Mesothelial cell of epicardium (in vitro differentiated cells): ENCODE data around the gene MEIS1. TPM values are rescaled to one million over a fixed set of nuclear protein-coding genes. Genes with fewer than 3 reads are reported as not detected.

Experiments
- DNase-seq, 2 experiments: peaks; one replicate each; pipeline ENCODE4 v3.0.0; 2021; ENCODE audit warnings: low spot score in 2 of 2; ENCODE audit not compliant: unreplicated experiment in 2 of 2
- H3K27ac Mint-ChIP-seq: 2 replicates; pipeline ENCODE4 v1.8.0; 2021; ENCODE audit warnings: mixed read lengths
- H3K27me3 Mint-ChIP-seq: 2 replicates; pipeline ENCODE4 v1.8.0; 2021; ENCODE audit warnings: low read depth, mixed read lengths
- H3K36me3 Mint-ChIP-seq: 2 replicates; pipeline ENCODE4 v1.8.0; 2021; ENCODE audit warnings: mixed read lengths
- H3K4me1 Mint-ChIP-seq: 2 replicates; pipeline ENCODE4 v1.8.0; 2021; ENCODE audit warnings: mixed read lengths
- H3K4me3 Mint-ChIP-seq: 2 replicates; pipeline ENCODE4 v1.8.0; 2021; ENCODE audit warnings: mild to moderate bottlenecking, moderate library complexity, mixed read lengths
- H3K9me3 Mint-ChIP-seq: 2 replicates; pipeline ENCODE4 v1.8.0; 2021; ENCODE audit warnings: mixed read lengths
- total RNA-seq: library from RNA; stranded (reverse); gene quantifications from 3 replicates; pipeline ENCODE4 v1.2.1, GENCODE V29; 2021
- TF ChIP-seq, protein P1 (sequence below): fragments of 200-600 bp; sonication (generic); IDR thresholded peaks from one replicate; pipeline ENCODE4 v1.5.0; 2021; ENCODE audit warnings: antibody characterized with exemption; ENCODE audit not compliant: unreplicated experiment

The MEIS1 gene
- total RNA-seq, 1 donor from 2014 or later, result 324 TPM

DNA sequence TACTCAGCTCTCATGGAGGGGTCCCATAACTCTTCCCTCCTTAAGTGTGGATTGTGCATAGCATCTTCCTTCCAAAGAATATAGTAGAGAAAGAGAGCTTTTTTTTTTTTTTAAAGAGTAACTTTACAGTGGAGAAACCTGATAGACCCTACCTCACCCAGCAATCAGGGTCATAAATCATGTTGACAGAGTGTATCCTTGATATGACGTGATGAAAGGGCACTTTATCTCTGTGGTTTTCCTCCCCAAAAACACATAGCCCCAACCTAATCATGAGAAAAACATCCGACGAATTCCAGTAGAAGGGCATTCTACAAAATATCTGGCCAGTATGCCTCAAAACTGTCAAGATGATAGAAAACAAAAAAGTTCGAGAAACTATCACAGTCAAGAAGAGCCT, 29.5 kb upstream of the MEIS1 start:
- H3K4me3 Mint-ChIP-seq, result no peak overlapping the region
- TF ChIP-seq, protein P1, sequence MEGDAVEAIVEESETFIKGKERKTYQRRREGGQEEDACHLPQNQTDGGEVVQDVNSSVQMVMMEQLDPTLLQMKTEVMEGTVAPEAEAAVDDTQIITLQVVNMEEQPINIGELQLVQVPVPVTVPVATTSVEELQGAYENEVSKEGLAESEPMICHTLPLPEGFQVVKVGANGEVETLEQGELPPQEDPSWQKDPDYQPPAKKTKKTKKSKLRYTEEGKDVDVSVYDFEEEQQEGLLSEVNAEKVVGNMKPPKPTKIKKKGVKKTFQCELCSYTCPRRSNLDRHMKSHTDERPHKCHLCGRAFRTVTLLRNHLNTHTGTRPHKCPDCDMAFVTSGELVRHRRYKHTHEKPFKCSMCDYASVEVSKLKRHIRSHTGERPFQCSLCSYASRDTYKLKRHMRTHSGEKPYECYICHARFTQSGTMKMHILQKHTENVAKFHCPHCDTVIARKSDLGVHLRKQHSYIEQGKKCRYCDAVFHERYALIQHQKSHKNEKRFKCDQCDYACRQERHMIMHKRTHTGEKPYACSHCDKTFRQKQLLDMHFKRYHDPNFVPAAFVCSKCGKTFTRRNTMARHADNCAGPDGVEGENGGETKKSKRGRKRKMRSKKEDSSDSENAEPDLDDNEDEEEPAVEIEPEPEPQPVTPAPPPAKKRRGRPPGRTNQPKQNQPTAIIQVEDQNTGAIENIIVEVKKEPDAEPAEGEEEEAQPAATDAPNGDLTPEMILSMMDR, result no peak
- H3K27ac Mint-ChIP-seq, result peak overlapping the region; percentile 85
- H3K9me3 Mint-ChIP-seq, result peaks cover 35% of the 10 kb centered on the region
- peaks cover 34% of the 10 kb centered on the region for H3K36me3 Mint-ChIP-seq
- no peaks in the 10 kb centered on the region for H3K27me3 Mint-ChIP-seq
- no peak for DNase-seq
- H3K4me1 Mint-ChIP-seq, result peaks cover 17% of the 10 kb centered on the region

DNA sequence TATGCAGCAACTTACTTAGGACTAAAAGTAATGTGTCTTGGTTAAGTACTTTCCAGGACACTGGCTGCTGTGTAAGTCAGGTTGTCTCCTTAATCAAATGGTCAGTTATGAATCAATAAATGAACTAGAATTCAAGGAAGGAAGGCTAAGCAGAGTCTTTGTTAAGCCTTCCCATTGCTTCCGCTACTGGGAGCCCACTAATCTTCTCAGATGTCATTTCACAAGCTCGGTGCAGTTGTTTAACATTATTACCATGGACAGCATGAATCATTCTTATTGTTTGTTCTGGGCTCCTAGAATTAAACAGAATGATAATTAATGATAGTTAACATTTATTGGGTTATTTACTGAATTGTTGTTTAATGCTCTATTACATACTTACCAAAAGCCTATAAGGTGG, 26.0 kb upstream of the MEIS1 start:
- peaks cover 19% of the 10 kb centered on the region for H3K4me1 Mint-ChIP-seq
- peaks cover 17% of the 10 kb centered on the region for H3K9me3 Mint-ChIP-seq
- TF ChIP-seq, protein P1, result no peak
- no peak overlapping the region for H3K4me3 Mint-ChIP-seq
- peaks cover 21% of the 10 kb centered on the region for H3K36me3 Mint-ChIP-seq
- H3K27me3 Mint-ChIP-seq, result no peaks in the 10 kb centered on the region
- no peak overlapping the region for H3K27ac Mint-ChIP-seq
- no peak for DNase-seq

DNA sequence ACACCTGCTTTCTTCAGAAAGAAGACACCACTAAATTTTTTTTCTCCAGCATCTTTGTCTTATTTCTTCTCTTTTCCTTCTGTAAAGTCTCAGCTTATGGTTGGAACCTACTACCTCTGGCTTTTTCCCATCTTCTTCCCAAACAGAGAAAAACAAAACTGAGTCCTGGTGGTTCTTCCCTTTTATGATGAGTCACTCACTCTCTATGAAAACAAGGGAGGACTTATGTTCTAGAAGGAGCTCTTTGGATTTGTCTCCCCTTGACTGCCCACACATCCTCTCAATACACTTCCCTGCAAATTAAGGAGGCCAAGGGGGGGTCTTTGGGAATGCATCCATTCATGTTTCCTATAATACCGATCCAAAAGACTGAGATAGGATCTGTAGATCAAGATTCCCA, 22.1 kb upstream of the MEIS1 start:
- Mint-ChIP-seq H3K27me3 (no peaks in the 10 kb centered on the region), H3K4me1 (peaks cover 7% of the 10 kb centered on the region), H3K9me3 (peaks cover under 1% of the 10 kb centered on the region), H3K27ac (no peak overlapping the region), H3K4me3 (no peak overlapping the region), H3K36me3 (peaks cover 5% of the 10 kb centered on the region)
- DNase-seq, result no peak
- TF ChIP-seq, protein P1, result no peak

DNA sequence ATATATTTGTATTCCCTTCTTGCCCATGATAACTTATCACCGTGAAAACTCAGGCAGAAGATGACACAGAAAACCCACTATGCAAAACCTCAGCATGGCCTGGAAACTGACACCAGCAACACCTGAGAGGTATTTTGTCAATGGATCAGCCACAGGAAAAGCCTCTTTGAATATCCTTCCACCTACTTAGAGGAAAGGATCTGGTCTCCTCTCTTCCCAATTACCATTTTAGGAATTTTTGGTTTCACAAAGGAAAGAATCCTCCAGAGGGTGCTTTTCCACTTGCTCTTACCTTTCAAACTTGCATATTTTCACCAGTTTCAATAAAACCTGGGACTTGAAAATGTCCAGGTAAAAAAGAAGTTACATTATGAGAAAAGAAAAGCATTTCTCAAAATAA, 20.0 kb upstream of the MEIS1 start:
- Mint-ChIP-seq H3K36me3 (no peaks in the 10 kb centered on the region), H3K4me1 (peaks cover 18% of the 10 kb centered on the region), H3K27me3 (no peaks in the 10 kb centered on the region), H3K4me3 (no peak overlapping the region), H3K9me3 (no peaks in the 10 kb centered on the region), H3K27ac (no peak overlapping the region)
- TF ChIP-seq, protein P1, result no peak
- no peak for DNase-seq

DNA sequence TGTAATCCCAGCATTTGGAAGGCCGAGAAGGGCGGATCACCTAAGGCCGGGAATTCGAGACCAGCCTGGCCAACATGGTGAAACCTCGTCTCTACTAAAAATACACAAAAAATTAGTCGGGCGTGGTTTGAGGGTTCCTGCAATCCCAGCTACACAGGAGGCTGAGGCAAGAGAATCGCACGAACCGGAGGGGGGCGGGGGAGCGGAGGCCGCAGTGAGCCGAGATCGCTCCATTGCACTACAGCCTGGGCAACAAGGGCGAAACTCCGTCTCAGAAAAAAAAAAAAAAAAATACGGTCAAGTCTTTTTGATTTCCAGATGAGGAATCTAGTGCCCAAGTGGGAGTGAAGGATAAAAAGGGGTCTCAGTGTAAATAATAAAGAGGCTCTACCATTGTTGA, 16.5 kb upstream of the MEIS1 start:
- Mint-ChIP-seq H3K4me1 (peaks cover 48% of the 10 kb centered on the region), H3K4me3 (no peak overlapping the region), H3K36me3 (no peaks in the 10 kb centered on the region), H3K27me3 (no peaks in the 10 kb centered on the region), H3K27ac (no peak overlapping the region), H3K9me3 (no peaks in the 10 kb centered on the region)
- TF ChIP-seq, protein P1, result no peak
- DNase-seq, result no peak

DNA sequence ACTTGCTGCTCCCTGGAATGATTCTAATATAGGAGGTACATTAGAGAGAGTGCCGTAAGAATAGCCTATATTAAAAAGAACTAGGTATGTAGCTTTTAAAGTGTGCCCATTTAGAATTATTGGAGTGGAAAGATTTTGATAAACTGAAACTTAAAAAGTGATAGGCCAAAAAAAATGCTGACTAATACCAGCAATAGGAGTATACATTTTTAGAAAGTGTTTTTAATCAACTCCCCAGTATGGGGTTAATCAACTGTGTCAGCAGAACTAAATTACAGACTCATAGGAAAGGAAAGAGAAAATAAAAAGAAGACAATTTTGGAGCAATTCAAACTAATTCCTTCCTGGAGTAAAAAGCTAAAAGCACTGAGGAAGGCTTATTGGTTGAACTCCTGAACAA, 13.3 kb upstream of the MEIS1 start:
- H3K27ac Mint-ChIP-seq, result peak overlapping the region; percentile 86
- TF ChIP-seq, protein P1, result no peak
- DNase-seq, result no peak
- peaks cover 73% of the 10 kb centered on the region for H3K4me1 Mint-ChIP-seq
- no peaks in the 10 kb centered on the region for H3K36me3 Mint-ChIP-seq
- no peaks in the 10 kb centered on the region for H3K9me3 Mint-ChIP-seq
- peaks cover 2% of the 10 kb centered on the region for H3K27me3 Mint-ChIP-seq
- no peak overlapping the region for H3K4me3 Mint-ChIP-seq
